HTR-8/SVneo (cell line): ENCODE data around the gene OR6Y1.

ENCODE experiments used
- DNase-seq: peaks from one replicate; pipeline ENCODE4 v3.0.0; 2011; ENCODE audit warnings: low spot score, mixed read lengths; ENCODE audit not compliant: insufficient read length
- FAIRE-seq: peaks from 2 replicates; lab custom pipeline; 2011; peaks lifted over from hg19 to GRCh38; lab: Jason Lieb, UNC

OR6Y1 gene, protein sequence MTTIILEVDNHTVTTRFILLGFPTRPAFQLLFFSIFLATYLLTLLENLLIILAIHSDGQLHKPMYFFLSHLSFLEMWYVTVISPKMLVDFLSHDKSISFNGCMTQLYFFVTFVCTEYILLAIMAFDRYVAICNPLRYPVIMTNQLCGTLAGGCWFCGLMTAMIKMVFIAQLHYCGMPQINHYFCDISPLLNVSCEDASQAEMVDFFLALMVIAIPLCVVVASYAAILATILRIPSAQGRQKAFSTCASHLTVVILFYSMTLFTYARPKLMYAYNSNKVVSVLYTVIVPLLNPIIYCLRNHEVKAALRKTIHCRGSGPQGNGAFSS

DNA sequence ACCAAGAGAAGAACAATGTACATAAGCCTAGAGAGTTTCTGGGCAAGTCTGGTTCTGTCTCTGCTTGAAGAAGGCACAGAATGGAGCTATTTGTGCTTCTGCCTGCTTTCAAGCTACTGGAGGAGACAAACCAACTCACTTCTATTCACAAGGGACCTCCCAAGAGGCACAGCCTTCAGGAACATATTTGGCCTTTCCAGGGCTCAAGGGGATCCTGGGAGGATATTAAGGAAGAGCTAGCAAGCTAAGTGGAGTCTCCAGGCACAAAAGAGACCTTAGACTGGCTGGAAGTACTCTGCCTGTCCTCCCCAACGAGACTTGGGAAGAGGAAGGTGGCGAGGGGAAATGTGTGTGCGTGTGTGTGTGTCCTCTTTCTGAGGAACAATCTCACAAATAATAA is at the start of gene OR6Y1:
Gene OR6Y1 (minus strand): TSS at position 54 of the 400 bp plus-strand sequence. CDS start 6,300 bp downstream, outside the sequence.
- no peak for FAIRE-seq
- DNase-seq: no peak

DNA sequence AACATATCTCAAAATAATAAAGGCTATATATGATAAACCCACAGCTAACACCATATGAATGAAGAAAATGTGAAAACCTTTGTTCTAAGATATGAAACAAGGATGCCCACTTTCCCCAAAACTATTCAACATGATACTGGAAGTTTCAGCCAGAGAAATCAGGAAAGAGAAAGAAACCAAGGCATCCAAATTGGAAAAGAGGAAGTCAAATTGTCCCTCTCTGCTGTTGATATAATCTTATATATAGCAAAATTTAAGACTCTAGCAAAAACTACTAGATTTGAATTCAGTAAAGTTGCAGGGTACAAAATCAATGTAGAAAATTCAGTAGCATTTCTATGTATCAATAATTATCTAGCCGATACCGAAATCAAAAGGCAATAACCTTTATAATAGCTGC is 46.5 kb upstream of the OR6Y1 start:
- DNase-seq: no peak
- no peak for FAIRE-seq

DNA sequence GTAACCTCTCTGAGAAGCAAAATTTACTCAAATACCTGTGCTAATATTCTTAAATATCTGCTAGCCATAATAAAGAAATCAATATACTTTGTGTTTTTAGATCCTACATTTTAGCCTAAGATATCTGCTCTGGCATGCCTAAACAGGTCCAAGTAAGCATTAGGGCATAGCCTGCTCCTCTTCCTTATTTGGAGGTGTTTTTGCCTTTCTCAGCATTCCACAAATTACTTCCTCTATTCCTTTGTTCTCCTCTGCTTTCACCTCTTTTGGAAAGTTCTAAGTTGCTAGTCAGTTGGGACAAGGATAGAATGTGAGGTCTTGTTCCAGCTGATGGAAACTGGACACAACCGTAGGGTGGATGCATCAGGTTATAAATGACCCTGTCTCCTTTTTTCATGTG is 32.7 kb upstream of the OR6Y1 start:
- no peak for DNase-seq
- no peak for FAIRE-seq

DNA sequence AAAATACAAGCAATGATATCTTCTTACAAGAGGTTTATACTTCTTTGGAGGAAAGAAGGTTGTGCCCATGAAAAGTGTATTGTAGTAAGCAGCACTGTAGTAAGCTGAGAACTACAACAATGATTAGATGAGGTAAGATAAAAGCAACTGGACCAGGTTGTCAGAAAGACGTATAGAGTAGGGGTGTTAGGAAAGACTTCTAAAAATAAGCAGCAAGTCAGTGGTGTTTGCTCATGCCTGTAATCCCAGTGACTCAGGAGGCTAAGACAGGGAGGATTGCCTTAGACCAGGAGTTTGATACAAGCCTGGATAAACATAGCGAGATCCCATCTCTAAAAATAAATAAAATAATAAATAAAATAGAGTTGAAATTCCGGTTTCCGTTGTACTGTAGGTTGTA is 29.8 kb upstream of the OR6Y1 start:
- FAIRE-seq: no peak

DNA sequence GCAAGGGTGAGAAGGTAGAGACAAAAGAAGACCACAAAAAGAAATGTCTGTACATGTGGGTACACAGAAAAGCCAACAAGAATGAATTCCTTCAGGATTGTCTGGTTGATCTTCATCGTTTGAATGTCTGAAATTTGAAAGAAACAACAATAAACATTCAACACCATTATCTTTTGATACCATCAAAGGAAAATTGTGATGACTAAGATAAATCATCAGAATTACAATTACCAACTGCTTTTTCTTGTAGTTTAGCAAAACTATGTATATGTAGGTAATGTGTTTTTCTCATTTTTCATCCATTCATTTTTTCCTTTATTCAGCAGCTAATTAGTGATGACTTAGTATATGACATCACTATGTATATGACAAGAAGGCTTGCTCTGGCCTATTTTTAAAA is 25.5 kb upstream of the OR6Y1 start, which contains the start of gene OR10X1:
Gene OR10X1 (minus strand): TSS at position 167 of the 400 bp plus-strand sequence. CDS start 0 bp downstream, at position 167.
- no peak for FAIRE-seq
- DNase-seq: no peak

More for the DNA sequence above, 29.8 kb upstream of the OR6Y1 start:
- no peak for DNase-seq

DNA sequence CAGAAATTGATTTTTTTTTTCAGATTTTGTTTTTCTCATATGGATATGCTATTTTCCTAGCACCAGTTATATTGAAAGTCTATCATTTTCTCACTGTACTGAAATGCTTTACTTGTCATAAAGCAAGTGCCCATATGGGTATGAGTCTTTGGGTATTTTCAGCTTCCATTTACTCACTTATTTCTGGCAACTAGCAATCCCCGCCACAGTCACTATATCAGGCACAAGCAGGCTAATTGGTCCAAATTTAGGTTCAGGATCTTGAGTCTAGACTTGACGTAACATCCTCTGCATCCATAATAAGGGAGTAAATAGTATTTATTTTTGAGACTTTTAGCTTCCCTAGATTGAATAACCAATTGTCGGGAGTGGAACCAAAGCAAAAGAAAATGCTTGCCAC is 23.4 kb upstream of the OR6Y1 start:
- FAIRE-seq (no peak), DNase-seq (no peak)

DNA sequence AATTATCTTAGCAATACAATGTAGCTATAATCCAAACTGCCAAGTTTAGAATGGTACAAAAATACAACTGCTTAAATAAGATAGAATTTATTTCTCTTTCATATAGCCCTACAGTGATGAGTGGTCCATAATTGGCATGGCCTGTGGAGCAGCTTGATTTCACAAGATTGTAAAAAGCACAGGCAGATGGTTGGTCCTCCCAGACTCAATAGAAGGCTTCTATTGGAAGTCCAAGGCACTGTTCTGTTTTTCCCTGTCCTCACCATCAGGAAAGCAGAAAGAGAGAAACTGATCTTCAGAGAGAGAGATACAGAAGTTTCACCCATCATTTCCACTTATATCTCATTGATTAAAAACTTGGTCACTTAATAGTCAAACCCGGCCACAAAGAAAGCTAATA is 18.0 kb upstream of the OR6Y1 start:
- no peak for DNase-seq
- no peak for FAIRE-seq

DNA sequence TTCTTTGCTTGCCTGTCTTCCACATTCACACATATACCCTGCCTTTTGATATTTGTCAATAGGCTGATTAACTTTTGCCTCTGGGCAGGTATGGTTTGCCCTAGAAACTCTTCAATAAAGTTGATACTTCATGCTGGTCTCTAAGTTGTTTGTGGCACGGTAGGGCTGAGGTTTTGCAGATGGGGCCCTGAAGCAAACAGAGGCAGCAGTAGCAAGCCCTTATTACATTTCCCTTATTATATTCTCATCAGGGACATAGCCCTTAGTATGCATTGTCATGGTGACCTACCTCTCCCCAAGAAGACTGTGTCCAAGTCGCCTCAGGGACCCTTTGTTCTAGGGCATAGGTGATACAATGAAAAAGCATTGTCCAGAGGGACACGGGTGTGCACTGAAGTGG is 16.3 kb upstream of the OR6Y1 start, which contains the start of gene OR6P1:
Gene OR6P1 (minus strand): TSS at position 101 of the 400 bp plus-strand sequence. CDS start 6,976 bp downstream, outside the sequence.
- FAIRE-seq: no peak
- no peak for DNase-seq

DNA sequence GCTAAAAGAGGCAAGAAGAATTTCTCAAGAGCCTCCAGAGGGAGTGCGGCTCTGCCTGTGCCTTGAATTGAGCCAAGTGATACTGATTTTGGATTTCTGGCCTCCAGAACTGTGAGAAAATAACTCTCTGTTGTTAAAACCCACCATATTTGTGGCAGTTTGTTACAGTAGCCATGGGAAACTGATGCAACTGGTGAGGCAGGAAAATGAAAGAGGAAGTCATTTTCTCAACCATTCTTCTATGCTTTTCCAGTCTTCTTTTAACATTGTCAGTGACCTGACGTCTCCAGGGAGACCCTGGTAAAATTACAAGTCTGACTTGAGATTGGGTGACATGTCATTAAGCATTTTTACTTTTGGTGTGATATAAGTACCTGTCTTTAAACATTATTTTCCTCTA is 10.4 kb upstream of the OR6Y1 start:
- DNase-seq: no peak

DNA sequence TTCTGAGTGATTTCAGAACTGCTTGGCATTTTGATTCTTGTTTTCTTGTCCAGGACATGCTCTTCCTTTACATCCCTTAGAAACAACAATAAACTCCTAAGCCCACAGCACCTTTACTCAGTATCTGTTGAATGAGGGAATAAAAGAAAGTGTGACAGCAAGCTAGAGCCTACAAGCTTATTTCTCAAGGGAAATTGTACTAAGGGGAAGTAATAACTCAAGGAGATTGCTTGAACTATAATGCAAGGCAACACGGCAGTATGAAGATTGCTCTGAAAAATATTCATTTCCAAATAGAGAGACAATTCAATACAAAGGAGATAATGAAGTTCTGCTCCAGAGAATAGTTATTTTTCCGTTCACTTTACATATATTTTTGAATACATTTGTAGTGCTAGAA is 9.6 kb upstream of the OR6Y1 start:
- no peak for DNase-seq
- FAIRE-seq: no peak

More for the DNA sequence above, 10.4 kb upstream of the OR6Y1 start:
- no peak for FAIRE-seq

DNA sequence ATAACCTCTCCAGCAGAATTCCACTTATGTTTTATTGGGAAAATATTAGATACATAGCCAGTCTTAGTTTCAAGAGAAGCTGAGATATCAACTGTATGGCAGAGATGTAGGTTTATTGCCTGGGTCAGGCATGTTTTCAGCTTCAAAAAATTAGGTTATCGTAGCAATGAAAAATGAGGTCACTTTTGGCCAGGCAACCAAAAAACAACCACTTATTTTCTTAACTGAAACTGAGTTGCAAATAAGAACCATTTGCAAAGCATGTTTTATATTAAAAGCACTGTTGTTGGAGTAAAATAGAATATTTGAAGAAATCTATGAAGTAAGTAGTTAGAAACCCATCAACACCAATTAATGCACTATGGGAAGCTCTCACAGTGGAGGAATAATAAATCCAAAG is 5.5 kb upstream of the OR6Y1 start:
- DNase-seq (no peak), FAIRE-seq (no peak)

DNA sequence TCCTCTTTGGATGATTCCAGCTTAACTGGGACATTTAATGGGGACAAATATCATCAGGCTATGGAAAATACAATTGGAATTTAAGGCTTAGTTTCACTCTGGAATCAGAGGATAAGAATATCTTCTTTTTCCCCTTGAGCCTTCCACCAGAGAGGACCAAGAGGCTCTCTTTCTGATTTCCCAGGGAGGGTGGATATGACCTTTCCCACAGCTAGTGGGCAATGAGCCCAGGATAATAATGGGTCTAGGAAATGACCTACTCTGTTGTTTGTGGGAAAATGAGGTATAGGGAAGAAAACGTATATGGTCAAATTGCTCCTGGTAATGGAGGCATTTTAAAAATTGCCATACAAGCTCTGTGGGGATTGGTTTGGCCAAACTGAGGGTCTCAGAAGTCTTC is 1.9 kb downstream of the OR6Y1 start:
- FAIRE-seq (no peak), DNase-seq (no peak)

DNA sequence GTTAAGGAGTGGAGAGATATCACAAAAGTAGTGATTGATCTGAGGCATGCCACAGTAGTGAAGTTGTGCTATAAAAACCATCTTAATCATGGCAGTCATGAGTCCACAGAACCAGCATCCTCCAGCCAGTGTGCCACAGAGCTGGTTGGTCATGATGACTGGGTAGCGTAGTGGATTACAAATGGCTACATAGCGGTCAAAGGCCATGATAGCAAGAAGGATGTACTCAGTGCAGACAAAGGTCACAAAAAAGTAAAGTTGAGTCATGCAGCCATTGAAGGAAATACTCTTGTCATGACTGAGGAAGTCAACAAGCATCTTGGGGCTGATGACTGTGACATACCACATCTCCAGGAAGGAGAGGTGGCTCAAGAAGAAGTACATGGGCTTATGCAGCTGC is 6.7 kb downstream of the OR6Y1 start:
- no peak for DNase-seq
- FAIRE-seq: no peak

DNA sequence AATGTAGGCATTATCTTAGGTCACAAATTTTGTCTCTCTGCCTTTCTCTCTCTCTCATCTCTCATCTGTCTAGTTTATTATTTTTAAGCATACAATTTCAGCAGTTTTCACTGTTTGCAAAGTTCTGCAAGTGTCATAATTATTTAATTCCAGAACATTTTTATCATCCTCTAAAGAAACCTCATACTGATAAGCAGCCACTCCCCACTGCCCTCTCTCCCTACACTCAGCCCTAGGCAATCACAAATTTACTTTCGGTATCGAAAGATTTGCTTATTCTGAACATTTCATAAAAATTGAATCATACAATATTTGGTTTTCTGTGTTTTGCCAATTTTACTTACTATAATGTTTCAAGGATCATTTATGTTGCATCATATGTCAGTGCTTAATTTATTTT is 16.6 kb downstream of the OR6Y1 start:
- FAIRE-seq (no peak), DNase-seq (no peak)

DNA sequence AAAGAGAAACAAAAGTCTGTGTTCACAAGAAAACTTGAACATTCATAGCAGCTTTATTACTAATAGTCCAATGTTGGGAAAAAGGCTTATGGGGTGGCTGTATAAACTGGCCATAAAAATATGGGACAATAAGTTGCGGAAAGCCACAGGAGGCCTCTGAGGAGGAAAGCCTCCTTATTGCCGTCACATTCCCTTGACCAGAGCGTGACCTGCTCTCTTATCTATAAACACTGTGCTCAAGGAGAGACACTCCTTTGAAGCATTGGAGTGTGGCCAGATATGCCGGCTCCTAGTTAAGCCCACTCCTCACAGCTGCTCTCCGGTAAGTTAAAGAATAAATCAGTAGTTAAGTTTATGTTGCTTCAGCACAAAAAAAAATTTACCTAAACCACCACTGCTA is 19.7 kb downstream of the OR6Y1 start:
- no peak for DNase-seq
- no peak for FAIRE-seq

DNA sequence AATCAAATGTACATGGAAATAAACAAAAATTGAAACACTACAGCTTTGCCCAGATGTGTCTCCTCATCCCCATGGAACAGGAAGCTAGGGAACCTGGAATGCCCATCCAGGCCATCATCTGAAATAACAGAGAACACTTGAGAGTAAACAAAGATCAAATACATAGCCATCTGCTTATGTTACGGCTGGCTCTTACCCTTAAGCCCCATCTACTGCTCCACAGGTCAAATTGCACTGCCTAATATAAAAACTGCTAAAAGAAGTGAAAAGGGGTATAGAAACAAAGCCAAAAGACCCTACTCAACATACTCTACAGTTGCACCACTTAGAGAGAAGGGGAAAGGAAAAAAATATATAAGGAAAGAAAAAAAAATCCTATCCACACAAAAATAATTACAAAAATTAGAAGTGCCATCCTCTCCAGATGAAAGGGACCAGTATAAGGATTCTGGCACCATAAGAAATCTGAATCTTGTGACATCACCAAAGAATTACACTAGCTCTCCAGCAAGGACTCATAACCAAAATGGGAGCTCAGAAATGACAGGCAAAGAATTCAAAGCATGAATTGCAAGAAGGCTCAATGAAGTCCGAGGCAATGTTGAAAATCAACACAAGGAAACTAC is 26.9 kb downstream of the OR6Y1 start:
- FAIRE-seq (no peak), DNase-seq (no peak)

DNA sequence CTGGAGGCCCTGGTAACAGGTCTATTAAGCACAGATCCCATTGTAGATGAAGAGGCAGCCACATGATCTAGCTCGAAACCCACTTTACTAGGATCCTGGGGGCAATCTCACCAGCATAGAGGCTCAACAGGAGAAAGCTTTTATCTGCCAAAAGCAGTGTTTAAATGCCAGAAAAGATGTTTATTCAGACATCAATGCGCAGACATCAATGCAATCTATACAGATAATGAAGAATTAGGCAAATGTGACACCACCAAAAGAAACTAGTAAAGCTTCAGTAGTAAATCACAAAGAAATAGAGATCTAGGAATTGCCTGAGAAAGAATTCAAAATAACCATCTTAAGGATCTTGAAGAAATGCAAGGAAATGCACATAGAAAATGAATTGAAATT is 32.5 kb downstream of the OR6Y1 start:
- DNase-seq (no peak), FAIRE-seq (no peak)

DNA sequence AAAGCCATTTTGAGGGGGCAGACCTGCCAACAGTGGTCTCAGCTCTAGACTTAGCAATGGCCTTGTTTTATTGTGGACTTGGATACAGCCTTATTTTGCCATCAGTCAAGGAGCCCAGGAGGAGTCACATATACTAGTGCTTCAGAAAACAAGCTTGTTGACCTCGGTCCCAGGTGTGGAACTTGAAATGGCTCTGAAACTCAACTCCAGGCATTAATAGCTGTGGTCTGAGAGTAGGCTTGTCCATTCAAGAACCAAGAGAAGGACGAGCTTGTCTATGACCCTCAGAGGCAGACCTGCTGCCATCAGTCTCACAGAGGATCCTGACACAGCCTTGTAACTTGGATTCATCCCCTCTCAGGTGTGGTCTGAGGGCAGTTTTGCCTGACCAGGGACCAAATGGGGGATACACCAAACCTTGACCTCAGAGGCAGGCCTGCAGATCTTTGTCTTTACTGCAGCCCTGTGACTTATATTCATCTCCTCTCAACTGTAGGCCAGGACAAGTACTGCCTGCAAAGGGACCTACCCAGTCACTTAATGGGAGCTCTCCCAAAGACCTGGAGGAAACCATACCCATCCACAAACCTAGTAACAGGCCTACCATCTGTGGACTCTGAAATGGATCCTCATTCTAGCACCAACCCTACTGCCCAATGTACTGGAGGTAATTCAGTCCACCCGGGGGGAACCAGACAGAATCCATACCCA is 33.1 kb downstream of the OR6Y1 start:
- no peak for DNase-seq
- FAIRE-seq: no peak

DNA sequence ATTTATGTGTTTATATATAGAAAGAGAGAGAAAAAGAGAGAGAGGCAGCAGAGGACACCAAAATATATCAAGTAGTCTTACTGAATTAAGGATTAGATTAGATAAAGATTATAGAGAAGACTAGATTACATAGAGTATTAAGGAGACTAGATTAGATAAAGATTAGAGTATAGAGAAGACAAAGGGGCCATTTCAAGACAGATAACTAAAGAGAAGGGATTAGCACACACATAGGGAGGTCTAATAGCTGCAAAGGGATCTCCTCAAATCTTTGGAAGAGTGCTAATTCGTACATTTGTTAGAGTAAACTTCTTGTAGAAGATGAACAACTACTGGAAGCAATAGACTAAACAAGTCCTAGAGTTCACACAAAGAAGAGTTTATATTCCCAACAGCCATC is 34.2 kb downstream of the OR6Y1 start:
- FAIRE-seq (no peak), DNase-seq (no peak)

DNA sequence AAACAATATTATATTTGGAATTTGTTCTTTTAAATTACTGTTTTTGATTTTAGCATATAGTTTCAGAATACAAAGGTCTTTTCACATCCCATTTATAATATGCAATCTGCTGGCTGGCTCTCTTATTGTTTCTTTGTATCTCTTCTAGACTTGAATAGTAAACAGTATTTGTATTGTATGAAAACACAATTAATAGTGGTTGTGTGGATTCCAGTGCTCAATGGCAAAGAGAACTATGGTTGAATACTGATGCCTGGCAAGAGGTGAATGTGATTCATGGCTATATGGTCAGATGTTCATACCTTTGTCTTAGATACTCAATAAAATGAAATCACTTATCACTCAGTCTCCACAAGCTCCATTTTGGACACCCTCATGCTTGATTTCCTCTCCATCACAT is 37.2 kb downstream of the OR6Y1 start:
- DNase-seq (no peak), FAIRE-seq (no peak)

DNA sequence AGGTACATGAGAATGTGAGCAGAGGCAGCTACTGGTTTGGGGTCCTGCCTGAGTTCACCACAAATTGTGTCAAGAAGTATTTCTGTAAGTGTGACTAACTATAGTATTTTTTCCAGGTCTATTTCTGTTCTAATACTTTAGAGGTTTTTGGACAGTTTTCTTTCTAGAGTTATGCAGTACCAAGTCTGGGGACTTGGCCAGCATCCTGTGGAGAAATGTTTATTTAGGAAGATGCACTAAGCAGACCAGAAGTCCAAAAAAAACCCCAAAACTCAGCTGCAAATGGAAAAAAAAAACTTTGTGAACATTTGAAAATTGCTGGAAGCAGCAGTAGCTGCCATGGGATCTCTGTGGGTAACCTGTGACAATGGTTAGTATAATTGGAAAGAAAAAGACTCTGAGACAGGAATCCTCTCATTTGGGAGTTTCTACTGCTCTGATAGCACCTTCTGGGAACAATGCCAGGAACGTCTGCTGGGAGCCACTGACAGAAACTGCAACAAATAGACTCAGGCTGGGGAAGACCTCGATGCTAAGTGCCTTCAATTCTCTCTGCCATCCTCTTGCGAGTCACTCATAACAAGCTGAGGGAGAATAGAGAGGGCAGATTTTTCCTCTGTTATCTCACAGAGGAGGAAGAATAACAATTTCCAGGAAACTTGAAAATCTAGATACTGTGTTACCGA is 44.6 kb downstream of the OR6Y1 start:
- FAIRE-seq (no peak), DNase-seq (no peak)
